Endothelial cell of coronary artery (primary cell): ENCODE results near the gene ANKMY2. TPM values are rescaled to one million over a fixed set of nuclear protein-coding genes. Genes with fewer than 3 reads are reported as not detected.

ENCODE experiments used
- total RNA-seq: library from RNA; depleted of rRNA; stranded (reverse); fragments of >200 nt; gene quantifications from 2 replicates; pipeline ENCODE4 v1.2.3, GENCODE V29; 2014

The ANKMY2 gene
- total RNA-seq = 12.2 and 16.1 TPM in 2 replicates

GRCh38 chr7:16645593-16646471 lies at the start of gene ANKMY2, which contains the start of gene BZW2:
Gene ANKMY2, minus strand, starts transcription at chr7:16645754. Its CDS starts 181 bp downstream, at chr7:16645573.
Gene BZW2, plus strand, starts transcription at chr7:16646181. Its CDS starts 19,263 bp downstream, at chr7:16665444.

Other genes with a start within 250 kb of the ANKMY2 start
- 0.85 and 0.99 TPM in 2 replicates for gene CRPPA, start 224.2 kb downstream of the ANKMY2 start, total RNA-seq
- not detected in 2 replicates for gene SOSTDC1, start 180.0 kb downstream of the ANKMY2 start, total RNA-seq
- not detected in 2 replicates for gene LRRC72, start 118.9 kb downstream of the ANKMY2 start, total RNA-seq
- 79.4 and 97.0 TPM in 2 replicates for gene BZW2, start 427 bp upstream of the ANKMY2 start, total RNA-seq
- gene TSPAN13, start 108.0 kb upstream of the ANKMY2 start, total RNA-seq = 13.4 and 19.5 TPM in 2 replicates
- not detected in 2 replicates for gene AGR2, start 159.2 kb upstream of the ANKMY2 start, total RNA-seq
- not detected in 2 replicates for gene AGR3, start 236.2 kb upstream of the ANKMY2 start, total RNA-seq